Activated CD4-positive, alpha-beta T cell treated with anti-CD3 and anti-CD28 coated beads, Interleukin-2, amount 50 U/mL, for 16 hours (primary cell): ENCODE data around the gene GLB1L3.
"Not testable (repeated sequence)": the region's sequence is repeated elsewhere in the genome, so short reads cannot be mapped to it uniquely, and the experiment has no call there.

Source experiments
- DNase-seq: peaks from one replicate; pipeline ENCODE4 v3.0.0-alpha.2; 2020

The GLB1L3 gene

DNA sequence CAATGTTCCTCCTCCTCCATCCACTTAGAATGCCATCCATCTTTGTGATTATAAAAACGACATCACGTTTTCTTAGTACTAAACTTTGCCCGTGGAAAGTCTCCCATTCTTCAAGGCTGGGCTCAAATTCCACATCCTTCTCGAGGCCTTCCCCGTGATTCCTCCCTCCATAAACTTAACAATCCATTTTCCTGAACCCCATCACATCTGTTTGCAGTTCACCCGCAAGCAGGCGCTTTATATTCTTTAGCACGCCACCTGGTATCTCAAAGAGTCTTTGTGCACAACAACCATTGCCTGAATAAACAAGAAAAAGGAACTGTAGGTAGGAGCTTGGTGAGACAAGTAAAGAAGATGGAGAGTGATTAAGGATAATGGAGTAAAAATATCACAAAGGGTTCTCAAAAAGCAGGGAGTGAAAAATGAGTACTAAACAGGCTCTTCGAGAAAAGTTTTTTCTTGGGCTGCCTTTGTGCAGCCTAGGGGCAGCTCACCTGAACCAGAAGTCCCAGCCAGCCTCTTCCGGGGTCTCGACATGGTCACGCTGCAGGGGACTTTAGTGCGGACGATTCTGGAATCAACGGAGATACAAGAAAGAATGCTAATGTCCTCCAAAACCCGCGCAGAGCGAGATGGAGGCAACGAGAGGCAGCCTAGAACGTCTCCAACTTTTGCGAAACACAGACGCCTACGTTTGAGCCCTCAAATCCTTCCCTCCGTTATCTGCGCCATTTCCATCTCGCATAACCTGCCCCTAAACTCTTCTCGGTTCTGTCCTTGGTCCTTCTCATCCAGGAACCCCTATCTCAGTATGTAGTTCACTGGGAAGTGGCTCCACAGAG is 23.6 kb upstream of the GLB1L3 start:
- peak; percentile 24 for DNase-seq

DNA sequence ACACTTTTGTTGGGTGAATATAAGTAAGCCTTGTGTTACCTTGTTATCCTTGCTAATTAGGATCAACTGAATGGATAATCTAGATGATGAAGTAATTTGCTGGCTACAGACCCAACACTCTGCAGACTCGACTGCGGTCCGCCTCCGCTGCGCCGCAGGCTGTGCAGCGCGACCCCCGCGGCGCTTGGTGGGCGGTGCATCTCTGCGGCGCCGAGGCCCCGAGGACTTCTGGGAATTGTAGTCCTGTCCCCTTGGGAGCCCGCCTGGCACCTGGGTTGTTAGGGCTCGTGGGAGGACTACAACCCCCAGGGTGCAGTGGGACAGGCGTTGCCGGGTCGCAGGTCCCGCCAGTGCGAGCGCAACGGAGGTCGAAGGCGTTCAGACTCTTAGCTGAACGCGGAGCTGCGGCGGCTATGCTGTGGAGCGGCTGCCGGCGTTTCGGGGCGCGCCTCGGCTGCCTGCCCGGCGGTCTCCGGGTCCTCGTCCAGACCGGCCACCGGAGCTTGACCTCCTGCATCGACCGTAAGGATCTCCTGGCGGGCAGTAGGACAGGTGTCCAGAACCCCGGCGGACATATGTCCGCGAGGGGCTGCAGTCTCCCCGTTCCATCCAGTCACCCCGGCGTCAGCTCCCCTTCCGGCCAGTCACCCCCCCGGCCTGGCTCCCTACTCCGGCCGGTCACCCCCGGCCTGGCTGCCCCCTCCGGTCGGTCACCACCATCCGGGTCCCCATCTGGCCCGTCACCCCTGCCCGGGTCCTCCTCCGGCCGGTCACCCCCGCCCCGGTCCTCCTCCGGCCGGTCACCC is 22.8 kb upstream of the GLB1L3 start, which contains the start of the genes ACAD8 and THYN1:
Gene ACAD8, plus strand, starts transcription at position 381 of the 806 bp plus-strand sequence. Its CDS starts 33 bp downstream, at position 414.
Gene THYN1, minus strand, starts transcription at position 165 of the 806 bp plus-strand sequence. CDS start 470 bp downstream, outside the sequence.
- DNase-seq, result peak; percentile 97

DNA sequence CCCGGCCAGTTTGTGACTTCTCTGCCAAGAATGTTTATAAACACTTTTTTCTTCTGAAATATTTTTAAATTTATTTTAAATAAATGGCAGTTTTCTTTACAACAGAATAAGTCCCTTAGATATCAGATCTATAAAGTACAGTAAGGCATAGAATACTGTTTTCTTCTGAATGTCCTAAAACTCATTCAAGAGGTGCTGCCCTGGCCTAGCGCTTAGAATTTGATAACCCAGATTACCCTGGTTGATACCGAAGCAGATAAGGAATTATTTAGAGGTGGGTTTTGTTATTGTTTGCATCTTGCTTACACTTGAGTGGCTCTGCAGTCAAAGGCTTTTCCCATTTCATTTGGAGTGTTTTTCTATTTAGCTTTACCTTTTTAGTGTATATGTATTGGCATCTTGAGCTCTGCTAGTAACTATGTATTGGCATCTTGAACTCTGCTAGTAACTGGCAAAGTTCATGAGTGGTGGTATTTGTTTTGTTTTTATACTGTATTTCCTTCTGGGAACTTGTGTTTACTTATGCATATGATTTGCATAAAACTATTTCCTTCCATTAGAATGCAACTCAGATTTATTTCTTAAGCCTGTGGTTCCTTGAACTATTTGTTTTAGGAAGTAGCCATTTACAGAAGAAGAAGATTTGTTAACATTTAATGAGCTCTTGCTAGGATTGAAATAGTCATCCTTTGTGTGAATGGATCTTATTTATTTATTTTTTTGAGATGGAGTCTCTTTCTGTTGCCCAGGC is 21.6 kb upstream of the GLB1L3 start:
- DNase-seq, result no peak

DNA sequence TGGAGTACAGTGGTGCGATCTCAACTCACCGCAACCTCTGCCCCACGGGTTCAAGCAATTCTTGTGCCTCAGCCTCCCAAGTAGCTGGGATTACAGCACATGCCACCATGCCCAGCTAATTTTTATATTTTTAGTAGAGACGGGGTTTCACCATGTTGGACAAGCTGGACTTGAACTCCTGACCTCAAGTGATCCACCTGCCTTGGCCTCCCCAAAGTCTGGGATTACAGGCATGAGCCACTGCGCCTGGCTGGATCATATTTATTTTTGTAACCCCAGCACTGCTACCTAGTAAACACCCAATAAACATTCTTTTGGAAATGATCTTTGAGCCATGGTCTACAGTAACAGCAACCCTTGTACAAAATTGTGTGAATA is 21.0 kb upstream of the GLB1L3 start:
- not testable (repeated sequence) for DNase-seq

DNA sequence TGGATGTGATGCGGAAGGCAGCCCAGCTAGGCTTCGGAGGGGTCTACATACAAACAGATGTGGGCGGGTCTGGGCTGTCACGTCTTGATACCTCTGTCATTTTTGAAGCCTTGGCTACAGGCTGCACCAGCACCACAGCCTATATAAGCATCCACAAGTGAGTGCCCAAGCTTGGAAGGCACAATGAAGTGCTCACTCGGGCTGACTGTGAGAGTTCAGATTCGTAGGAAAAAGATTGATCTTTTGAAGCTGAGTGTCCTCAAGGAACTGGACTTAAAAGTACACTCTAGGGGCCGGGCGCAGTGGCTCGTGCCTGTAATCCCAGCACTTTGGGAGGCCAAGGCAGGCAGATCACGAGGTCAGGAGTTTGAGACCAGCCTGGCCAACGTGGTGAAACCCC is 19.1 kb upstream of the GLB1L3 start:
- DNase-seq, result no peak

DNA sequence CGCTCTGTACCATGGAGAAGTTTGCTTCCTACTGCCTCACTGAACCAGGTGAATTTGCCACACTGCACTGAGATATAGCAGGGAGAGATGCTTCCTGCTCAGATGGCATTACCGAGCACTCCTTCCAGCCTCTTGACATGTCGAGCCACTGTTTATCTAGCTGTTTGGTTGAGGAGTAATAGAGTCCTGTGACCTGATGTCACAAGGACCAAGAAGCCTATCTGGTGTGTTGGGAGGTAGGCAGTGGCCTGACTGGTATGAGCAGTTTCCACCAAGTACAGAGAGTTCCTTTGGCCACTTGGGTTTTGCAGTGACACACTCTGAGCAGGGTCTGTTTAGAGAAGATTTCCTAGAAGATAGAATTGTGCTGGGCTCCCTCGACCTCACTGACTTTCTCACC is 17.6 kb upstream of the GLB1L3 start:
- no peak for DNase-seq

DNA sequence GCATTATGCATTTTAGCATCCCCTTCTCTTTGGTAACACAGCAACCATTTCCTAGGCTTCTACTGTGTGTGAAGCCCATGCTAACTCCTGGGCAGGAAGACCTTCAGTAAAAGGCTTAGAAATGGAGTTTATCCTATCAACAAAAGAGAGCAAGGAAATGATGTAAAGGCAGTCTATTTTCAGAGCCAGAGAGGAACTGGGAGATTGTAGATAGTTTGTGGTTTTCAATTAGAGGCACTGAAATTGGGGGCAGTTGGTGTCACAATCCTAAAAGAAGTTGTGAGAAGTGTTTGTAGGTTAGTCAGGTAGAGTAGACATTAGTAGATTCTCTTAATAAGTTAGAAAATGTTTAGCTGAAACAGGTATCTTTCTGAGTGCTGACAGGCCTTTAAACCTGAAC is 15.7 kb upstream of the GLB1L3 start:
- no peak for DNase-seq

DNA sequence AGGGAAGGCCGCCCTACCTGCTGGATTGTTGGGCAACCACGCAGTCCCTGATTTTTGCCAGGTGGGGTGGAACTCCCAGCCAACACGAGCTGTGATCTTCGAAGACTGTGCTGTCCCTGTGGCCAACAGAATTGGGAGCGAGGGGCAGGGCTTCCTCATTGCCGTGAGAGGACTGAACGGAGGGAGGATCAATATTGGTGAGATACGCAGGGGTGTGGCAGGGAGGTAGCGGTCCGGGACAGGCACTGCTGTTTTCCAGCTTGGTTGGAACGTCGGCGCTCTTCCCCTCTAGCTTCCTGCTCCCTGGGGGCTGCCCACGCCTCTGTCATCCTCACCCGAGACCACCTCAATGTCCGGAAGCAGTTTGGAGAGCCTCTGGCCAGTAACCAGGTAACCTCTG is 15.2 kb upstream of the GLB1L3 start:
- no peak for DNase-seq

DNA sequence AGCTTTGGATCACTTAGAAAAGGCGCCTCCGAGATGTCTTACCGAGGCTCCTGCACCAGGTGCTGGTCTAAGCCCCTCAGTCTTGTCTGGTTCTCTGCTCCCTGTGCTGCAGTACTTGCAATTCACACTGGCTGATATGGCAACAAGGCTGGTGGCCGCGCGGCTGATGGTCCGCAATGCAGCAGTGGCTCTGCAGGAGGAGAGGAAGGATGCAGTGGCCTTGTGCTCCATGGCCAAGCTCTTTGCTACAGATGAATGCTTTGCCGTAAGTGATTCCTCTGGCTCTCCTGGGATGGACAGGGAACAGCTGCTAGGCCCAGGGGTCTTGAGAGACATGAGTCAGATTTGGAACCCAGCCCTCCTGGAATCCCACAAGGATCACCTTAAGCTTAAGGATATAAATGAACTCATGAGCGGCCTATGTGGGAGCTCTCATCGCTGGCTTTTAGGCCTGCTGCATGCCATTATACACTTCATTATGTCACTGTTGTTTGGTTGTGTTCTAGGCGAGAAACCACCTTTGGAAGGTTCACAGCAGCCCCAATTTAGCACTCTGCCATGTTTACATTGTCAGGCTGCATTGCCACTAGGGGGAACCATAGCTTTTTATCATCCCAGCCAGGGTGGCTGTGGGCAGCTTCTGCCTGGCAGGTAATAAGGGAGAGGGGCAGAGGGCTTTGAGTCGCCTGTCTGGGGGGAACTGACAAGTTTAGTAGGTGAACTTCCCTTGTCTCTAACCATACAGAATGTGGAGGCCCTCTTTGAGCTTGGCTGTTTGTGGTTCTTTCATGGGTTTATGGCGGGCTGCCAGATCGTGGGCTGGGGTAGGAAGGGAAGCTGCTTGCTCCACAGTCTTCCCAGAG is 14.3 kb upstream of the GLB1L3 start:
- peak; percentile 43 for DNase-seq

DNA sequence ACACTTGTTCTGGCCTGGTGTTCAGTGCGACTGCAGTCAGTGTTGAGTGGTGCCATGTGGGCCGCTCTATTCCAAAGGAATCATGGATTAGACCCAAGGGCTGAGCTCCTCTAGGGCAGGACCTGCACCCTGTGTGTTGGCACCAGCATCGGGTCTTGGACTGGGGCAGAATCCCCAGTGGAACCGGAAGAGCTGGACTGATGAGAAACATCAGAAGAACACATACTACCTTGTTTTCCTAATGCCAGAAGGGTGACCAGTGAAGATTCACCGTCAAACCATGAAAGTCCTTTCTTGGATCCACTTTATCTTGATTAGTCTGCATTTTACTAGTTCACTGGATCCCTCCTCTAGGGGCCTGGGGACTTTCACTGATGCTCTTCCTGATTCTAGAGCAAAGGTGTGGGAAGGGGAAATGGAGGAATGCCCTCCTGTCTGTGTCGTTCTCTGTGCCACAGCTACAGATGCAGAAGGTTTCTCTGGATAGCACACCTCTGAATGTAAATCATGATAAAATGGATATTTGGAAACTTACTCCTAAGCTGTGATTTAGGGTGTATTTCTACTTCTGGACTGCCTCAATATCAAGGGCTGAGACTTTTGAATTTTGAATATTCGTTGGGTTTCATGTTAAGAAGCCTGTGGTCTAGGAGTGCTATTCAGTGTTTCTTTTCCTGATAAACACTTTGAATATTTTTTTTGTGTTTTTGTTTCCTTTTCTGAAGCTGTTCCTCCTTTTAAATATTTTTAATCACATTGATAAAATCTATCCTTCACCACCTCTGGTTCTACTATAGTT is 11.0 kb upstream of the GLB1L3 start:
- DNase-seq, result no peak

DNA sequence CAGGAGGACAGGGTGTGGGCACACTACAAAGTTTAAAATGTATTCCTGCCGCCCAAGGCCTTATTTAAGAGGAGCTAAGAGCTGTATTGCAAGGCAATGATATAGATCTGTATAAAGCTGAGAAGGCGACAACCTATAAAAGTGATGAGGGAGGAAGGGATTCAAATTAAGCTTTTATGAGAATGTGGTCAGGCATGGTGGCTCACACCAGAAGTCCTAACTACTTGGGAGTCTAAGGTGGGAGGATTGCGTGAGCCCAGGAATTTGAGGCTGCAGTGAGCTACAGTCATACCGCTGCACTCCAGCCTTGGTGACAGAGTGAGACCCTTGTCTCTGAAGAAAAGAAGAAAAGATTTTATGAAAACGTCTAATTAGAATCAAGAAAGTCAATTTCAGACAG is 9.7 kb upstream of the GLB1L3 start:
- no peak for DNase-seq

DNA sequence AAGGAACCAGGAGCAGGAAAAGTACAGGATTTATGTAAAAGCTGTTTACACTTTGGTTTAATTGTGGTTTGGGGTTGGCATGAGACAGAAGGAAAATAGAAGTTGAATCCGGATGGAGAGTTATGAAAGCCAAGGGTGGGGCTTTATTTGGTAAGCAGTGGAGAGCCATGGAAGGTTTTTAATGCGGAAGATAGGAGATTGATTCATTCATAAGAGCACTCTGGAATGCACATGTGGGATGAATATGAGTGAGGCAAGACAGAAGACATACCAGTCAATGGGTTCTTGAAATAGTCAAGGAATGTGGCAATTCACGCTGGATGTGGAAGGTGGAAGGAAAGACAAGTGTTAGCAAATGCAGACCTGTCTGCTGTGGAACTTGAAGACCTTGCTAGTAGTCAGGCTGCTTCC is 9.3 kb upstream of the GLB1L3 start:
- DNase-seq, result no peak

DNA sequence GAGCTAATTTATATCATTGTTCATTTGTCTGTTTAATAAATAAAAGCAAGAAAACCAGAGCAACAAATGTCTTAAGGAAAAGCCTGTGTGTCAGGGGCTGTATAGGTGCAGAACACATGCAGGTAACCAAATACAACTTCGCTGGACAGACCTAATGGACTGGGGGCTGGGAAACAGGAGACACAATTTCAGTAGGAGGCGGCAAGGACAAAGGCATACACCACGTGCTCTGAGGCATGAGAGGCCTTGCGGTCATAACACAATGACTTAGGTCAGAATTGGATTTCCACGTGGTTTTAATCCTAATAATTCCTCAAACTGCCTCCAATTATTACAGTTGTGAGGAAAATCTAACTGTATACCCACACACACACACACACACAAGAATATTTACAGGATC is 8.7 kb upstream of the GLB1L3 start:
- DNase-seq, result no peak

DNA sequence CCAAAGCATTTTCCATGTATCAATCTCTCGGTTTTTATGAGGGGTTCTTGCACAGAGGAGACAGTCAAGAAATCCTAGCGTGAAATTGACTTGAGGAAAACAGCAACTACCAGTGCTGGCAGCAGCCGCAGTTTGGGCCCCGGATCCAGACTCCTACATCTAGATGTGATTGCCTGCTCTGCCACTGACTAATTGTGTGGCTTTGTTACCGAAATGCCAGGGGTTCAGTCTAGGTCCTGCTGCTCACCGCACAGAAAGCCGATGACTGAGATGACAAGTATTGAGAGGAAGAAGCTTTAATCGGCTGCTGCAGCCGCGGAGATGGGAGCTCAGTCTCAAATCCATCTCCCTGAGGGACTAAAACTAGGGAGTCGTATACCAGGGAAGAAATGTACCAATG is 8.2 kb upstream of the GLB1L3 start:
- no peak for DNase-seq

DNA sequence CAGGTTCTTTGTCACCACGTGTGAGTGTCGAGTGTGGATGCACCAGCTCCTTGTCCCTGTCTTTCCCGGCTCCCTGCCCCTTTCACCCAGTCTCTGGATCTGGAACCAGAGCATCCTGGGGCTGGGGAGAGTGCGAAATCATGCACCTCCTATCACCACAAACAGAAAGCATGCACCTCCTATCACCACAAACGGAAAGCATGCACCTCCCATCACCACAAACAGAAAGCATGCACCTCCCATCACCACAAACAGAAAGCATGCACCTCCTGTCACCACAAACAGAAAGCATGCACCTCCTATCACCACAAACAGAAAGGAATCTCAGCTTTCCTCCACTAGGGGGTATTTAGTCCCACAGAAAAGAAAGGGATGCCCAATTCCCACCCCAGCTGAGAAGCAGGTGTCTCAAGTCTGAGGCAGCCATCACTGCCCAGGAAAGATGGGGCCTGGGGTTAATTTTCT is 5.9 kb upstream of the GLB1L3 start:
- peak; percentile 58 for DNase-seq

DNA sequence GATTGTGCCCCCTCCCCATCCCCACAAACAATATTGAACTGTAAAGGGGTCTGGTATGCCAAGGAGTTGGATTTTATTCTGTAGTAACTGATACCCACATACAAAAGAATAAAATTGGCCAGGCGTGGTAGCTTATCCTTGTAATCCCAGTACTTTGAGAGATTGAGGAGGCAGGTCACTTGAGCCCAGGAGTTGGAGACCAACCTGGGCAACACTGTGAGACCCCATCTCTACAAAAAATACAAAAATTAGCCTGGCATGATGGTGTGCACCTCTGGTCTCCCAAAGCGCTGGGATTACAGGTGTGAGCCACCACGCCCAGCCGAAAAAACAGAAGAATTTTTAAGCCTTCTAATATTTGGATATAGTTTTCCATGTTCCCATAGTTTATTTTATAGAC is 4.2 kb upstream of the GLB1L3 start:
- no peak for DNase-seq

DNA sequence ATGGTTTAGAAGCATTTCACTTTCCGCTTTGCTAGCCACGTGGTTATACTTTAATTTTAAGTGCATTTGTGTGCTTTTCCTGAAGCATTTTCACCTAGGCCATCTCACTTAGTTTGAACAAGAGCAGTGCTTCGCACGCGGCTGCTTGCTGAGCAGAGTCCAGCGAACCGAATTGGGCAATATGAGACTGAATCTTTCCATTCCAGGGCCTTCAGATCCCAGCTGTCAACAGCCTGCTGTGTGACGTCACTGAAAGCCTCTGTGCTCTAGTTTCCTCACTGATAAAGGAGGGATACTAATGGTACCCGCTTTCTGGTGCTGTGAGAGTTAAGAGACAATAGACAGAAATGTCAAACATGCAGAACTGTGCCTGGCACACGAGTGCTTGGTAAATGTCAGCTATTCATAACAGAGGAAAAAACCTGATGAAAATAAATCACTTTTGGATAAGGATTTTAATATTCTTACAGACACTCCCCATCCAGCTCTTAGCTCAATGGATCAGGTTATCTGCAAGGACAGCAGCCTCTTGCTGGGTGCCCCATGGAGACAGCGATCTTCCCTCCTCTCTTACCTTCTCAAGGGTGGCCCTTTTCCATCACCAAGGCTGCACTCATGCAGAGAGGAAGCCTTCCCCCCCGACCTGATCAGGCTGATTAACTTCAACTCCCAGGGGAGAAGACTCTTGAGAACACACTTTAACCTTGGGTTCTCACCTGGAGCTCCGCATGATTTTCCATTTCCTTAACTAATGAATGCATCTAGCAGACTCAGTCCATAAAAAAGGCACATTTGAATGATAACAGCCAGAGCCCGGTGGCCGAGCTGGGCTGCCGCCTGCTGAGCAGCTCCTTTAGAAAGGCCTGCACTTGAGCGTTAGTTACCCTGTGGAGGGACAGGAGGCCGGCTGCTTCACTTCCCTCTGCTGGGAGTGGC is 3.5 kb upstream of the GLB1L3 start:
- DNase-seq, result no peak

DNA sequence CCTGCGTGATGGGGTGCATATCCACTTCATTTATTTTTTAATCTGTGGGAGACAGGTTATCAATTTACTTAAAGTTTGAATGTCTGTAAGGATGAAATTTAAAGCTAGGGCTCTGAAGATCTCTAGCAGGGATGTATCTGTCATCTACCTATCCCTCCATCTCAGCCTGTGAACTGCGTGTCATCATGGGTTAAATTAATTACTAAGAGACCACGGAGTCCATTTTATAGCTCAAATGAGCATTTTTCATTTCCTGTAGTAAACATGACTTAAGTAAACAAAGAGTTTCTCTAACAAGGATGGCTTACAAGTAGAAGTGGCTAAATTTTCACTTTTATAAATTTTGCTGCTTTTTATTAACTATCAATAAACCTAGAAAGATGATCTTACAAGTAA is 2.9 kb upstream of the GLB1L3 start:
- no peak for DNase-seq

DNA sequence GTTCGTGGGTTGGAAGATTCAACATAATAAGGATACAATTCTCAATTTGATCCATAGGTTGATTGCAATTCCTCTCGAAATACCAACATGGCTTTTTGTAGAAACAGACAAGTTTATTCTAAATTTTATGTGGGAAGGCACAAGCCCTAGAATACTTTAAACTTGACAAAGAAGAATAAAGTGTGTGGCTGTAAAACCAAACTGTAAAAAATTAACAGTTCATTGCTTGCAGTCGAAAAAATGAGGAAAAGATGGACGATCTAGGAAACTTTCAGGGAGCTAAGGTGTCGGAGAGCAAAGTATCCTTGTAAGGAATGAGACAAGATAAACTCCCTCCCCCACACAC is 1.0 kb upstream of the GLB1L3 start:
- DNase-seq, result no peak
